ENCODE measurements around the gene NFS1.

NFS1 gene

DNA sequence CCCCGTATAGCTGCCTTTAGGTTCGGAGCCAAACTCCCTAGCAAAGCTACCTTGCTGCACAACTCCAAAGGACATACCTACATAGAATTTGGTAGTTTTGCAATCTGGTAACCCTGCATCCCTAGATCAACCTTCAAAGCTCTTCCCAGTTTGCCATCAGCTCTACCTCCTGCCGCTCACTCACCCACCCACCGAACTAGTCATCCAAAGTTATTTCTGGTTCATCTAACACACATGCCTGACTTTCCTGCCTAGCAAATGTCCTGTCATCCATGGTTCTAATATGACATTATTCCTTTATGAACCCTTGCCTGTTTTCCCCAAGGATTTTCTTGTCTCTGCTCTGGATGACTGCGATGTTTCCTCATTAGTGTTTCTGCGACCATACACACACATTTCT lies 61.9 kb downstream of the NFS1 start:
- Histone ChIP-seq H3K36me3 (peaks cover 0 to 7% (median 7%) of the 10 kb centered on the region in 3 donors), H3K9me3 (no peaks in the 10 kb centered on the region), H3K27ac (no peak overlapping the region), H3K27me3 (no peaks in the 10 kb centered on the region), H3K4me1 (peaks cover 0 to 45% (median 9%) of the 10 kb centered on the region in 4 donors), H3K4me3 (no peak overlapping the region)
- TF ChIP-seq, protein P1, sequence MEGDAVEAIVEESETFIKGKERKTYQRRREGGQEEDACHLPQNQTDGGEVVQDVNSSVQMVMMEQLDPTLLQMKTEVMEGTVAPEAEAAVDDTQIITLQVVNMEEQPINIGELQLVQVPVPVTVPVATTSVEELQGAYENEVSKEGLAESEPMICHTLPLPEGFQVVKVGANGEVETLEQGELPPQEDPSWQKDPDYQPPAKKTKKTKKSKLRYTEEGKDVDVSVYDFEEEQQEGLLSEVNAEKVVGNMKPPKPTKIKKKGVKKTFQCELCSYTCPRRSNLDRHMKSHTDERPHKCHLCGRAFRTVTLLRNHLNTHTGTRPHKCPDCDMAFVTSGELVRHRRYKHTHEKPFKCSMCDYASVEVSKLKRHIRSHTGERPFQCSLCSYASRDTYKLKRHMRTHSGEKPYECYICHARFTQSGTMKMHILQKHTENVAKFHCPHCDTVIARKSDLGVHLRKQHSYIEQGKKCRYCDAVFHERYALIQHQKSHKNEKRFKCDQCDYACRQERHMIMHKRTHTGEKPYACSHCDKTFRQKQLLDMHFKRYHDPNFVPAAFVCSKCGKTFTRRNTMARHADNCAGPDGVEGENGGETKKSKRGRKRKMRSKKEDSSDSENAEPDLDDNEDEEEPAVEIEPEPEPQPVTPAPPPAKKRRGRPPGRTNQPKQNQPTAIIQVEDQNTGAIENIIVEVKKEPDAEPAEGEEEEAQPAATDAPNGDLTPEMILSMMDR (IDR thresholded peaks at IDR 0.05) = no peak
- no peak for DNase-seq
- intact Hi-C loops (cut with DNase I; ENCODE audit: low total_unique reads) = no loop called here

DNA sequence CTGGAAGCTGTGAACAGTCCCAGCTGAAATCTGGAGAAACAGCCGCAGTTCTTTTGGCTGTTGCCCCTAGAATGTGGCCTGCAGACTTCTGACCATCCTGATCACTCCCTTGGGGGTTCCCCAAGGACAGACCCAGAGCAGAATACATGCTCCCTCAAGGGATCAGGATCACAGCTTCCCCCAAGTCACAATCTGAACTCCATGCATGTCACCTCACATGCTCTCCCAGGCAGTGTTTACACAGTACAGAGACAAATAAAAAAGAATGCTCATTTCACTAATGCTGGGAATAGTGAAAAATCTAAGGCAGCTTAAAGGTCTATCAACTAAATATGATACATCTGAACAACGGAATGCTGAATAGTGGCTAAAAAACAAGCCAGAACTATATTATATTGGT lies 63.1 kb downstream of the NFS1 start:
- no peak for DNase-seq
- no peak overlapping the region for H3K4me3 ChIP-seq
- no peak overlapping the region for H3K27ac ChIP-seq
- no peaks in the 10 kb centered on the region for H3K27me3 ChIP-seq
- TF ChIP-seq, protein P1 (IDR thresholded peaks at IDR 0.05) = no peak
- H3K36me3 ChIP-seq = peaks cover 6 to 18% (median 18%) of the 10 kb centered on the region in 3 donors
- intact Hi-C loops (cut with DNase I; ENCODE audit: low total_unique reads) = no loop called here
- no peaks in the 10 kb centered on the region for H3K9me3 ChIP-seq
- H3K4me1 ChIP-seq = peaks cover 0 to 36% (median 9%) of the 10 kb centered on the region in 4 donors

DNA sequence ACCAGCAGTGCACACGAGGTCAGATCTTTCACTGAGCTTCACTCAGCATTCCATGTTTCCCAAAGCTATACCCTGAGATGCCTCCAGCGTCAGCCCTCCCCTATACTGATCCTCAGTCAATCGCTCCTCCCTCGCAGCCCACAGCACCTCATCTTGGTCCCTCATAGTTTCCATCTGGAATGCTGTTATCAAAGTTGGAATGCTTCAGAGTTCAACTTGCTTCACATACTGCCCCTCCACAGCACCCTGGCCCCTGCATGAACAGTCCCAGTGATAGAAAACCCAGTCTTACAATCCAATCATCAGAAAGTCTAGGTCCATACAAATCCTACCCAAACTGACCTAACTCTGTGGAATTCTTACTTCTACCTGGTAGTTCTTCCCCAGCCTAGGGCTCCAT lies 63.5 kb downstream of the NFS1 start:
- DNase-seq = no peak
- TF ChIP-seq, protein P1 (IDR thresholded peaks at IDR 0.05) = no peak
- Histone ChIP-seq H3K27ac (no peak overlapping the region), H3K4me3 (no peak overlapping the region), H3K36me3 (peaks cover 10 to 23% (median 22%) of the 10 kb centered on the region in 3 donors), H3K27me3 (no peaks in the 10 kb centered on the region), H3K4me1 (peaks cover 0 to 32% (median 7%) of the 10 kb centered on the region in 4 donors), H3K9me3 (no peaks in the 10 kb centered on the region)
- intact Hi-C loops (cut with DNase I; ENCODE audit: low total_unique reads) = no loop called here

DNA sequence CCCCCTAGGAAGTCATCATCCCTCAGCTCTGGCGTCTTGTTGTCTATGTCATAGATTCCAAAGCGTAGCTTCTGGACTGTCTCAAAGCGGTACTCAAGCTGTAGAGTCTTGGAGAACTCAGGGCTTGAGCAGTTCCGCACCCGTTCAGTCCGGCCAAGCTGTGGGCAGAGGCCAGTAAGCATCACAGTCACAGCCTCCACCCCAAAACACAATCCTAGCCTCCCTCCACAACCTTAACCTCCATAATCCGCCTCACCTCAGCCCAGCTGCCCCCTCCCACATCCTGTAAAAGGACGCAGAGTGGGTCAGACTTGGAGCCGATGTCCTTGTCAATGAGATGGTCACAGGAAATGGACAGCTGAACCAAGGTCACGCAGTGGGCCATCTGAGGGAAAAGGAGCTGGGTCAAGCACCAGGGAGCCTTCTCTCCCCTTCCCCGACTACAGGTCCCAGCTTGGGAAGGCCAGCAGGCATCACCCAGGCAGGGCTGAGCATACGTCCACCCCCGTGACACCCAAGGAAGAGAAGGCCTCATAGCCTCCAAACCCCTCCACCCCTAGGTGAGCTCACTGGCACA lies 66.5 kb downstream of the NFS1 start:
- no peaks in the 10 kb centered on the region for H3K9me3 ChIP-seq
- TF ChIP-seq, protein P1 (IDR thresholded peaks at IDR 0.05) = no peak
- peaks cover 0 to 21% (median 7%) of the 10 kb centered on the region in 4 donors for H3K4me1 ChIP-seq
- intact Hi-C loops (cut with DNase I; ENCODE audit: low total_unique reads) = no loop called here
- H3K4me3 ChIP-seq = no peak overlapping the region
- H3K36me3 ChIP-seq = peaks cover 34 to 52% (median 52%) of the 10 kb centered on the region in 3 donors
- DNase-seq = no peak
- H3K27me3 ChIP-seq = no peaks in the 10 kb centered on the region
- H3K27ac ChIP-seq = no peak overlapping the region

DNA sequence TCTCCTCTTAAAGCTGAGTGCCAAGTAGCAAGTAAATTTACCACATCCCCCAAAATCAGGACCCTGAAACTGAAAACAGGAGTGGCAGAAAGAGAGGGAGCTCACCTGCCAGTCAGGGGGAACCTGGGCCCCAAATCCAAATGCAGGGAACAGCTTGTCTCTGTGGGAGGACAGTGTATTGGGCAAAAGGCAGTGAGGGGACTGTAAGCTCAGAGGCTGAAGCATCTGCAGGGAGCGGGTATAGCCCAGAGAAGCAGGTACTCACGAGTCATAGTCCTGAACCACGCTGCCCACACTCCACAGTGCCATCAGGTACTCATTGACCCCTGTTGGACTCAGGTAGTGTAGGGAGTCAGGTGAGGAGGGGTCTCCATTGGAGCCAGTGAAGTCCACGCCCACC lies 68.5 kb downstream of the NFS1 start:
- Histone ChIP-seq H3K4me3 (no peak overlapping the region), H3K27ac (no peak overlapping the region), H3K4me1 (peaks cover 0 to 5% (median 2%) of the 10 kb centered on the region in 4 donors), H3K27me3 (no peaks in the 10 kb centered on the region), H3K9me3 (no peaks in the 10 kb centered on the region), H3K36me3 (peaks cover 53 to 72% (median 72%) of the 10 kb centered on the region in 3 donors)
- TF ChIP-seq, protein P1 (IDR thresholded peaks at IDR 0.05) = no peak
- DNase-seq = no peak
- intact Hi-C loops (cut with DNase I; ENCODE audit: low total_unique reads) = no loop called here

Data from tibial artery (tissue), 4 donors.